ENCODE measurements around the gene ZRANB3.

DNA sequence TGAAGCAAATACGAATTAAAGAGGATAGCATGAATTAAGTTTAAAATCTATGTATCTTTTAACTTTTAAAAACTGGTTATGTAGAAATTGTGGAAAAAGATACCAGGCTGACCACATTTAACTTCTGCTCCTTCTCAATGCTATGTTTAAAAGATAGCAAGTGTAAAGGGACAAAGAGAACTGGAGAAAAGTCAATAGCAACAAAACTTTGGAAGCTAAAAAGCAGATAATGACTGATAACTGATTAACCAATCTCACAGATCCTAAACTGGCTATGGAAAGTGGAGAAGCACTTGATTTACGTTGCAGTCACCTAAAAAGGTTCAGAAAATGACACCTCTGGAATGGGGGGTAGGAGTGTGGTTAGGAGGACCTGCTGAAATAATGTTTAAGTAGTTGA lies 254.5 kb downstream of the ZRANB3 start:
- TF ChIP-seq, protein P1, sequence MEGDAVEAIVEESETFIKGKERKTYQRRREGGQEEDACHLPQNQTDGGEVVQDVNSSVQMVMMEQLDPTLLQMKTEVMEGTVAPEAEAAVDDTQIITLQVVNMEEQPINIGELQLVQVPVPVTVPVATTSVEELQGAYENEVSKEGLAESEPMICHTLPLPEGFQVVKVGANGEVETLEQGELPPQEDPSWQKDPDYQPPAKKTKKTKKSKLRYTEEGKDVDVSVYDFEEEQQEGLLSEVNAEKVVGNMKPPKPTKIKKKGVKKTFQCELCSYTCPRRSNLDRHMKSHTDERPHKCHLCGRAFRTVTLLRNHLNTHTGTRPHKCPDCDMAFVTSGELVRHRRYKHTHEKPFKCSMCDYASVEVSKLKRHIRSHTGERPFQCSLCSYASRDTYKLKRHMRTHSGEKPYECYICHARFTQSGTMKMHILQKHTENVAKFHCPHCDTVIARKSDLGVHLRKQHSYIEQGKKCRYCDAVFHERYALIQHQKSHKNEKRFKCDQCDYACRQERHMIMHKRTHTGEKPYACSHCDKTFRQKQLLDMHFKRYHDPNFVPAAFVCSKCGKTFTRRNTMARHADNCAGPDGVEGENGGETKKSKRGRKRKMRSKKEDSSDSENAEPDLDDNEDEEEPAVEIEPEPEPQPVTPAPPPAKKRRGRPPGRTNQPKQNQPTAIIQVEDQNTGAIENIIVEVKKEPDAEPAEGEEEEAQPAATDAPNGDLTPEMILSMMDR (IDR thresholded peaks at IDR 0.05 in 2 of 3, conservative IDR thresholded peaks at IDR 0.05 in 1 of 3; ENCODE audit: control insufficient read depth in 2 of 3, extremely low read depth in 1 of 3, insufficient read depth in 1 of 3, low read depth in 3 of 3, low read length in 3 of 3) = no peak
- TF ChIP-seq, protein P2, sequence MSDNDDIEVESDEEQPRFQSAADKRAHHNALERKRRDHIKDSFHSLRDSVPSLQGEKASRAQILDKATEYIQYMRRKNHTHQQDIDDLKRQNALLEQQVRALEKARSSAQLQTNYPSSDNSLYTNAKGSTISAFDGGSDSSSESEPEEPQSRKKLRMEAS (IDR thresholded peaks at IDR 0.05; ENCODE audit: low read depth, low read length) = no peak
- TF ChIP-seq CREB1 (IDR thresholded peaks at IDR 0.05; ENCODE audit: low read depth) = no peak

Measured in GM12878 (cell line).